DMS53 (cell line): ENCODE results near the gene CDC42BPG.
A peak's percentile ranks its signal among the peaks of the same experiment; 100 is the strongest.

Experiments used
- DNase-seq: peaks from one replicate; lab custom pipeline; 2025; lab: John Stamatoyannopoulos, UW

The CDC42BPG gene

GRCh38 chr11:64804346-64805210 lies 39.9 kb downstream of the CDC42BPG start:
- peak; percentile 40 for DNase-seq

GRCh38 chr11:64803846-64804345 lies 40.6 kb downstream of the CDC42BPG start:
- DNase-seq, result peak; percentile 77

- DNase-seq, result peak; percentile 96
Measured at GRCh38 chr11:64803158-64803845, 41.2 kb downstream of the CDC42BPG start, which contains the start of gene MAP4K2. Gene MAP4K2 (minus strand): TSS chr11:64803214. CDS start chr11:64803149, 65 bp downstream.

- DNase-seq, result peak; percentile 52
Measured at GRCh38 chr11:64802370-64803157, 41.9 kb downstream of the CDC42BPG start.

GRCh38 chr11:64801561-64802369 lies 42.7 kb downstream of the CDC42BPG start:
- no peak for DNase-seq

GRCh38 chr11:64801158-64801464 lies 43.3 kb downstream of the CDC42BPG start:
- no peak for DNase-seq

GRCh38 chr11:64800303-64801157 lies 43.9 kb downstream of the CDC42BPG start:
- DNase-seq, result no peak

GRCh38 chr11:64799623-64800302 lies 44.7 kb downstream of the CDC42BPG start:
- DNase-seq, result no peak

GRCh38 chr11:64799256-64799622 lies 45.2 kb downstream of the CDC42BPG start:
- DNase-seq, result no peak

GRCh38 chr11:64796757-64797541 lies 47.5 kb downstream of the CDC42BPG start:
- DNase-seq, result no peak

GRCh38 chr11:64796047-64796756 lies 48.3 kb downstream of the CDC42BPG start:
- no peak for DNase-seq

GRCh38 chr11:64794526-64794925 lies 49.9 kb downstream of the CDC42BPG start:
- DNase-seq, result no peak

- no peak for DNase-seq
Measured at GRCh38 chr11:64793271-64794160, 50.9 kb downstream of the CDC42BPG start.

- no peak for DNase-seq
Measured at GRCh38 chr11:64792482-64792881, 52.0 kb downstream of the CDC42BPG start.

GRCh38 chr11:64791781-64792291 lies 52.6 kb downstream of the CDC42BPG start:
- DNase-seq, result no peak

- DNase-seq, result no peak
Measured at GRCh38 chr11:64790205-64791095, 54.0 kb downstream of the CDC42BPG start.
